ENCODE results near the gene B3GLCT. TPM values are rescaled to one million over a fixed set of nuclear protein-coding genes. Genes with fewer than 3 reads are reported as not detected.

The B3GLCT gene
- total and polyA plus RNA-seq, 2 donors (not counting 3 experiments of a cell fraction or from before 2014, with no cell fraction given): 5.2 to 14.6 TPM

DNA sequence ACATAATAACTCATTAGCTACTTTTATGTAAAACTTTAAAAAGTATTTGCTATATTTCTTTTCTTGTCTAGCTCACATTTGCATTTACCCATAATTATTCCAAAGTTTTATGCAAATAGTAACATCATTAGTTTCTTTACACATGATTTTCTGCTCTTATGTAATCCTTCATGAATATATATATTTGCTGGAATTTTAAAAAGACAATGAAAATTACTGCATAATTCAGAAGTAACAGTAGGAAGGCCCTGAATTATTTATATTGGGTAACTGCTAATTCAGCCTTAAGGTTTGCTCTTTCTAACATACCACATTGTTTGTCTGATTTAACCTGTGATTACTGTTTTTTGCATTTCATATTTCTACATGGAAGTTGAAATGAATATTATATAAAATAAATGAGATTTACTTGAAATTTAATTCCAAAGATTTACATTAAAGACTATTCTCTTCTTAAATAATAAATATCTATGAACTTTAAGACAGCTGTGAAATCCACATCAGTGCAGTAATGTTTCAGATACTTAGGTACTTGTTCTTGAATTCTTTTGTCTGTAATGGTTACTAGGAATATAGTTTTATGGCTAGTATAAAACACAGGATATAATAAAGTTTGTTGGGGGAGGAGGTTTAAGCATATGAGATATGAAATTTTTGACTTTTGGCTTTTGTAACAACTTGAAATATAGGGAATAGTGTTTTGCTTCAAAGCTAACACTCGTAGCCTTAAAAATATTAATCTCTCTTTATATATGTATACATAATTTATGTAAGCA, 46.0 kb downstream of the B3GLCT start:
- POLR2A ChIA-PET: no interaction called here
- Histone ChIP-seq H3K79me2 (ENCODE audit: control insufficient read depth, insufficient read depth, low read length) (no peaks in the 10 kb centered on the region), H3K4me2 (ENCODE audit: insufficient read depth, low read length) (no peak overlapping the region), H3K27ac (ENCODE audit: insufficient read depth, low read depth, low read length) (no peak overlapping the region), H3K27me3 (ENCODE audit: control insufficient read depth in 2 of 2, insufficient read depth in 2 of 2, low read length in 2 of 2) (no peaks in the 10 kb centered on the region), H4K20me1 (replicated peaks; ENCODE audit: control insufficient read depth, extremely low read depth, insufficient read depth, low read length) (no peaks in the 10 kb centered on the region), H3K4me3 (replicated peaks in 1 of 3; ENCODE audit: insufficient read depth in 1 of 3, low read depth in 1 of 3, low read length in 3 of 3) (no peak overlapping the region), H3K9ac (replicated peaks; ENCODE audit: extremely low read depth, insufficient read depth, low read length) (no peak overlapping the region), H2AFZ (ENCODE audit: low read depth, low read length) (no peak overlapping the region), H3K9me1 (replicated peaks; ENCODE audit: control insufficient read depth, extremely low read depth, insufficient read depth, low read length) (no peaks in the 10 kb centered on the region), H3K9me3 (replicated peaks; ENCODE audit: control insufficient read depth, insufficient read depth, low read length) (no peaks in the 10 kb centered on the region), H3K4me1 (ENCODE audit: control insufficient read depth, extremely low read depth, insufficient read depth, low read length) (no peaks in the 10 kb centered on the region), H3K36me3 (ENCODE audit: control insufficient read depth in 2 of 2, extremely low read depth in 1 of 2, insufficient read depth in 2 of 2, low read length in 2 of 2) (no peaks in the 10 kb centered on the region)
- TF ChIP-seq, protein P1, sequence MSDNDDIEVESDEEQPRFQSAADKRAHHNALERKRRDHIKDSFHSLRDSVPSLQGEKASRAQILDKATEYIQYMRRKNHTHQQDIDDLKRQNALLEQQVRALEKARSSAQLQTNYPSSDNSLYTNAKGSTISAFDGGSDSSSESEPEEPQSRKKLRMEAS (IDR thresholded peaks at IDR 0.05; ENCODE audit: insufficient read depth, insufficient read length): no peak
- TF ChIP-seq FOS (IDR thresholded peaks at IDR 0.05; ENCODE audit: borderline replicate concordance, insufficient read depth, low read length): no peak
- no peak for TF ChIP-seq POLR2AphosphoS5 (IDR thresholded peaks at IDR 0.05; ENCODE audit: insufficient read depth, low read depth, low read length)
- TF ChIP-seq, protein P2, sequence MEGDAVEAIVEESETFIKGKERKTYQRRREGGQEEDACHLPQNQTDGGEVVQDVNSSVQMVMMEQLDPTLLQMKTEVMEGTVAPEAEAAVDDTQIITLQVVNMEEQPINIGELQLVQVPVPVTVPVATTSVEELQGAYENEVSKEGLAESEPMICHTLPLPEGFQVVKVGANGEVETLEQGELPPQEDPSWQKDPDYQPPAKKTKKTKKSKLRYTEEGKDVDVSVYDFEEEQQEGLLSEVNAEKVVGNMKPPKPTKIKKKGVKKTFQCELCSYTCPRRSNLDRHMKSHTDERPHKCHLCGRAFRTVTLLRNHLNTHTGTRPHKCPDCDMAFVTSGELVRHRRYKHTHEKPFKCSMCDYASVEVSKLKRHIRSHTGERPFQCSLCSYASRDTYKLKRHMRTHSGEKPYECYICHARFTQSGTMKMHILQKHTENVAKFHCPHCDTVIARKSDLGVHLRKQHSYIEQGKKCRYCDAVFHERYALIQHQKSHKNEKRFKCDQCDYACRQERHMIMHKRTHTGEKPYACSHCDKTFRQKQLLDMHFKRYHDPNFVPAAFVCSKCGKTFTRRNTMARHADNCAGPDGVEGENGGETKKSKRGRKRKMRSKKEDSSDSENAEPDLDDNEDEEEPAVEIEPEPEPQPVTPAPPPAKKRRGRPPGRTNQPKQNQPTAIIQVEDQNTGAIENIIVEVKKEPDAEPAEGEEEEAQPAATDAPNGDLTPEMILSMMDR (IDR thresholded peaks at IDR 0.05; ENCODE audit: extremely low read depth in 1 of 2, insufficient read depth in 1 of 2, low read depth in 1 of 2, low read length in 2 of 2): no peak
- TF ChIP-seq POLR2A (IDR thresholded peaks at IDR 0.05; ENCODE audit: low read depth, low read length): no peak
- no peak for TF ChIP-seq JUN (IDR thresholded peaks at IDR 0.05; ENCODE audit: borderline replicate concordance, insufficient read depth, insufficient read length, low read depth)
- TF ChIP-seq MYC (IDR thresholded peaks at IDR 0.05; ENCODE audit: low read depth, low read length): no peak
- no peak for TF ChIP-seq GATA2 (IDR thresholded peaks at IDR 0.05; ENCODE audit: insufficient read depth, insufficient read length, low read depth, low read length)
- no peak for TF ChIP-seq EZH2 (IDR thresholded peaks at IDR 0.05; ENCODE audit: borderline replicate concordance, low read depth, low read length, severe bottlenecking)
- DNase-seq (ENCODE audit: low read depth, low spot score) (no peak), FAIRE-seq (no peak)
- CTCF ChIA-PET: interaction anchor here (0.6 to 2.9 kb wide), 6 partner anchors 10 to 179 kb away, joined by 3 to 16 read pairs (median 8); no protein-coding TSS in a partner anchor
- dilution Hi-C loops (cut with MboI; ENCODE audit: extremely low pct_ligation_motif_present, low sequenced_read_pairs) (loop anchor here (25.0 kb wide), 1 partner anchor 167 kb away; no protein-coding TSS in a partner anchor), intact Hi-C loops (cut with micrococcal nuclease) (no loop called here)
- no TSS peak for BruUV-seq (replicated peaks)

Measured in endothelial cell of umbilical vein (primary cell).